ENCODE measurements around the gene RASGRP3.

- TF ChIP-seq CTCF (conservative IDR thresholded peaks at IDR 0.05; ENCODE audit: low read depth, low read length): no peak
- no peak for TF ChIP-seq EZH2 (IDR thresholded peaks at IDR 0.05; ENCODE audit: borderline replicate concordance, low read depth, low read length, poor library complexity, severe bottlenecking)
Observed at GRCh38 chr2:33577084-33577483, 100.6 kb downstream of the RASGRP3 start.
